ENCODE data around the gene TBC1D14. TPM values are rescaled to one million over a fixed set of nuclear protein-coding genes. Genes with fewer than 3 reads are reported as not detected.

TBC1D14 gene
- total and polyA plus RNA-seq, 4 donors = 12.9 to 59.7 (median 25.9) TPM

- Histone ChIP-seq H3K4me3 (ENCODE audit: low read length in 2 of 2) (no peak overlapping the region), H3K27ac (ENCODE audit: low read depth in 1 of 2, low read length in 2 of 2) (no peak overlapping the region), H3K27me3 (ENCODE audit: control insufficient read depth in 1 of 2, insufficient read depth in 2 of 2, low read length in 1 of 2) (no peaks in the 10 kb centered on the region), H3K36me3 (ENCODE audit: control insufficient read depth in 1 of 2, insufficient read depth in 2 of 2, low read length in 1 of 2) (no peaks in the 10 kb centered on the region), H3K4me1 (ENCODE audit: control insufficient read depth in 1 of 2, insufficient read depth in 2 of 2, low read length in 2 of 2) (no peaks in the 10 kb centered on the region), H3K9me3 (ENCODE audit: control insufficient read depth, low read length) (no peaks in the 10 kb centered on the region)
- DNase-seq (peak in 1 of 2 donors; percentile 20), ATAC-seq (ENCODE audit: low FRiP score) (no peak)
- intact Hi-C loops (cut with DNase I) = no loop called here
- WGBS, 2 donors = 88 to 90% methylated on average over 4 of the region's 4 CpGs
Observed at GRCh38 chr4:7049295-7049694, 139.7 kb downstream of the TBC1D14 start.

- H3K9me3 ChIP-seq (ENCODE audit: control insufficient read depth, low read length) = no peaks in the 10 kb centered on the region
- H3K27me3 ChIP-seq (ENCODE audit: control insufficient read depth in 1 of 2, insufficient read depth in 2 of 2, low read length in 1 of 2) = no peaks in the 10 kb centered on the region
- intact Hi-C loops (cut with DNase I) = no loop called here
- H3K4me3 ChIP-seq (ENCODE audit: low read length in 2 of 2) = no peak overlapping the region
- H3K36me3 ChIP-seq (ENCODE audit: control insufficient read depth in 1 of 2, insufficient read depth in 2 of 2, low read length in 1 of 2) = no peaks in the 10 kb centered on the region
- no peaks in the 10 kb centered on the region for H3K4me1 ChIP-seq (ENCODE audit: control insufficient read depth in 1 of 2, insufficient read depth in 2 of 2, low read length in 2 of 2)
- ATAC-seq (ENCODE audit: low FRiP score) = no peak
- H3K27ac ChIP-seq (ENCODE audit: low read depth in 1 of 2, low read length in 2 of 2) = no peak overlapping the region
- WGBS, 2 donors = 90 to 91% methylated on average over 11 of the region's 11 CpGs
- DNase-seq = peak in 1 of 2 donors; percentile 63
Observed at GRCh38 chr4:7049739-7050138, 140.1 kb downstream of the TBC1D14 start.

- intact Hi-C loops (cut with DNase I) = no loop called here
- no peaks in the 10 kb centered on the region for H3K27me3 ChIP-seq (ENCODE audit: control insufficient read depth in 1 of 2, insufficient read depth in 2 of 2, low read length in 1 of 2)
- DNase-seq = peak in 1 of 2 donors; percentile 75
- WGBS, 2 donors = 84 to 85% methylated on average over 36 of the region's 36 CpGs
- no peak for ATAC-seq (ENCODE audit: low FRiP score)
- H3K27ac ChIP-seq (ENCODE audit: low read depth in 1 of 2, low read length in 2 of 2) = no peak overlapping the region
- H3K9me3 ChIP-seq (ENCODE audit: control insufficient read depth, low read length) = no peaks in the 10 kb centered on the region
- H3K4me1 ChIP-seq (ENCODE audit: control insufficient read depth in 1 of 2, insufficient read depth in 2 of 2, low read length in 2 of 2) = no peaks in the 10 kb centered on the region
- no peaks in the 10 kb centered on the region for H3K36me3 ChIP-seq (ENCODE audit: control insufficient read depth in 1 of 2, insufficient read depth in 2 of 2, low read length in 1 of 2)
- H3K4me3 ChIP-seq (ENCODE audit: low read length in 2 of 2) = no peak overlapping the region
Observed at GRCh38 chr4:7050481-7051143, 141.0 kb downstream of the TBC1D14 start.

- WGBS, 2 donors = 91 to 92% methylated on average over 12 of the region's 12 CpGs
- Histone ChIP-seq H3K27ac (ENCODE audit: low read depth in 1 of 2, low read length in 2 of 2) (no peak overlapping the region), H3K36me3 (ENCODE audit: control insufficient read depth in 1 of 2, insufficient read depth in 2 of 2, low read length in 1 of 2) (peaks cover 0 to 2% of the 10 kb centered on the region in 2 donors), H3K4me3 (ENCODE audit: low read length in 2 of 2) (no peak overlapping the region), H3K4me1 (ENCODE audit: control insufficient read depth in 1 of 2, insufficient read depth in 2 of 2, low read length in 2 of 2) (no peaks in the 10 kb centered on the region), H3K9me3 (ENCODE audit: control insufficient read depth, low read length) (no peaks in the 10 kb centered on the region), H3K27me3 (ENCODE audit: control insufficient read depth in 1 of 2, insufficient read depth in 2 of 2, low read length in 1 of 2) (no peaks in the 10 kb centered on the region)
- no peak for ATAC-seq (ENCODE audit: low FRiP score)
- peak in 1 of 2 donors; percentile 53 for DNase-seq
- intact Hi-C loops (cut with DNase I) = no loop called here
Observed at GRCh38 chr4:7051144-7051495, 141.5 kb downstream of the TBC1D14 start.

GRCh38 chr4:7051905-7052304 lies 142.3 kb downstream of the TBC1D14 start:
- Histone ChIP-seq H3K4me3 (ENCODE audit: low read length in 2 of 2) (no peak overlapping the region), H3K9me3 (ENCODE audit: control insufficient read depth, low read length) (no peaks in the 10 kb centered on the region), H3K36me3 (ENCODE audit: control insufficient read depth in 1 of 2, insufficient read depth in 2 of 2, low read length in 1 of 2) (peaks cover 0 to 2% of the 10 kb centered on the region in 2 donors), H3K4me1 (ENCODE audit: control insufficient read depth in 1 of 2, insufficient read depth in 2 of 2, low read length in 2 of 2) (no peaks in the 10 kb centered on the region), H3K27me3 (ENCODE audit: control insufficient read depth in 1 of 2, insufficient read depth in 2 of 2, low read length in 1 of 2) (no peaks in the 10 kb centered on the region), H3K27ac (ENCODE audit: low read depth in 1 of 2, low read length in 2 of 2) (no peak overlapping the region)
- intact Hi-C loops (cut with DNase I) = no loop called here
- WGBS, 2 donors = 89 to 90% methylated on average over 14 of the region's 14 CpGs
- ATAC-seq (ENCODE audit: low FRiP score) = no peak
- peak; percentile 32 to 71 for DNase-seq

- WGBS, 2 donors = 86 to 88% methylated on average over 14 of the region's 14 CpGs
- H3K27me3 ChIP-seq (ENCODE audit: control insufficient read depth in 1 of 2, insufficient read depth in 2 of 2, low read length in 1 of 2) = no peaks in the 10 kb centered on the region
- peaks cover 0 to 2% of the 10 kb centered on the region in 2 donors for H3K36me3 ChIP-seq (ENCODE audit: control insufficient read depth in 1 of 2, insufficient read depth in 2 of 2, low read length in 1 of 2)
- ATAC-seq (ENCODE audit: low FRiP score) (no peak), DNase-seq (peak in 1 of 2 donors; percentile 7)
- intact Hi-C loops (cut with DNase I) = no loop called here
- H3K27ac ChIP-seq (ENCODE audit: low read depth in 1 of 2, low read length in 2 of 2) = no peak overlapping the region
- H3K4me1 ChIP-seq (ENCODE audit: control insufficient read depth in 1 of 2, insufficient read depth in 2 of 2, low read length in 2 of 2) = no peaks in the 10 kb centered on the region
- H3K4me3 ChIP-seq (ENCODE audit: low read length in 2 of 2) = no peak overlapping the region
- no peaks in the 10 kb centered on the region for H3K9me3 ChIP-seq (ENCODE audit: control insufficient read depth, low read length)
Observed at GRCh38 chr4:7052313-7052712, 142.7 kb downstream of the TBC1D14 start.

- ATAC-seq (ENCODE audit: low FRiP score) (peak; percentile 34), DNase-seq (peak; percentile 66 to 79)
- intact Hi-C loops (cut with DNase I) = no loop called here
- Histone ChIP-seq H3K27ac (ENCODE audit: low read depth in 1 of 2, low read length in 2 of 2) (no peak overlapping the region), H3K36me3 (ENCODE audit: control insufficient read depth in 1 of 2, insufficient read depth in 2 of 2, low read length in 1 of 2) (peaks cover 0 to 2% of the 10 kb centered on the region in 2 donors), H3K4me1 (ENCODE audit: control insufficient read depth in 1 of 2, insufficient read depth in 2 of 2, low read length in 2 of 2) (no peaks in the 10 kb centered on the region), H3K9me3 (ENCODE audit: control insufficient read depth, low read length) (no peaks in the 10 kb centered on the region), H3K27me3 (ENCODE audit: control insufficient read depth in 1 of 2, insufficient read depth in 2 of 2, low read length in 1 of 2) (no peaks in the 10 kb centered on the region), H3K4me3 (ENCODE audit: low read length in 2 of 2) (no peak overlapping the region)
- 69 to 74% methylated on average over 20 of the region's 20 CpGs for WGBS, 2 donors
Observed at GRCh38 chr4:7052923-7053715, 143.5 kb downstream of the TBC1D14 start.

- H3K9me3 ChIP-seq (ENCODE audit: control insufficient read depth, low read length) = no peaks in the 10 kb centered on the region
- H3K27ac ChIP-seq (ENCODE audit: low read depth in 1 of 2, low read length in 2 of 2) = no peak overlapping the region
- 96 to 97% methylated on average over 52 of the region's 52 CpGs for WGBS, 2 donors
- no peak for ATAC-seq (ENCODE audit: low FRiP score)
- DNase-seq = peak; percentile 44 to 72
- no peaks in the 10 kb centered on the region for H3K27me3 ChIP-seq (ENCODE audit: control insufficient read depth in 1 of 2, insufficient read depth in 2 of 2, low read length in 1 of 2)
- H3K4me3 ChIP-seq (ENCODE audit: low read length in 2 of 2) = no peak overlapping the region
- intact Hi-C loops (cut with DNase I) = no loop called here
- H3K4me1 ChIP-seq (ENCODE audit: control insufficient read depth in 1 of 2, insufficient read depth in 2 of 2, low read length in 2 of 2) = no peaks in the 10 kb centered on the region
- peaks cover 0 to 2% of the 10 kb centered on the region in 2 donors for H3K36me3 ChIP-seq (ENCODE audit: control insufficient read depth in 1 of 2, insufficient read depth in 2 of 2, low read length in 1 of 2)
Observed at GRCh38 chr4:7054106-7054880, 144.7 kb downstream of the TBC1D14 start.
